CD14-positive monocyte (primary cell): ENCODE results near the gene THAP3. TPM values are rescaled to one million over a fixed set of nuclear protein-coding genes. Genes with fewer than 3 reads are reported as not detected.

ENCODE experiments used
- DNase-seq, 3 donors: peaks; one replicate each; pipeline ENCODE4 v3.0.0-alpha.2; 2011 to 2022
- H2AFZ ChIP-seq: 2 replicates; pipeline ENCODE4 v1.6.0; 2012; ENCODE audit warnings: mild to moderate bottlenecking, low read depth, low read length, inconsistent platforms; ENCODE audit not compliant: insufficient read depth, poor library complexity, severe bottlenecking
- H3K27ac ChIP-seq, 2 donors: 1 replicate in 1 of 2; 2 replicates in 1 of 2; pipeline ENCODE4 v1.5.1; 2012 to 2013; ENCODE audit warnings: low read length in 2 of 2, control low read depth in 1 of 2, inconsistent platforms in 1 of 2, low read depth in 1 of 2, mild to moderate bottlenecking in 1 of 2
- H3K27me3 ChIP-seq, 2 donors: one replicate each; pipeline versions ENCODE4 v1.6.0 to v1.6.1; 2011 to 2013; ENCODE audit warnings: low read length in 2 of 2; ENCODE audit not compliant: control insufficient read depth in 2 of 2, insufficient read depth in 2 of 2
- H3K36me3 ChIP-seq, 2 donors: replicated peaks in 1 of 2; 1 replicate in 1 of 2; 2 replicates in 1 of 2; pipeline versions ENCODE4 v1.5.1 to v1.6.1; 2012 to 2013; ENCODE audit warnings: low read length in 2 of 2, control low read depth in 1 of 2, inconsistent platforms in 1 of 2, mild to moderate bottlenecking in 1 of 2; ENCODE audit not compliant: insufficient read depth in 2 of 2, control insufficient read depth in 1 of 2
- H3K4me1 ChIP-seq, 2 donors: 1 replicate in 1 of 2; 2 replicates in 1 of 2; pipeline versions ENCODE4 v1.5.1 to v1.6.1; 2012 to 2013; ENCODE audit warnings: low read length in 2 of 2, control low read depth in 1 of 2, inconsistent platforms in 1 of 2, mild to moderate bottlenecking in 1 of 2, moderate library complexity in 1 of 2; ENCODE audit not compliant: insufficient read depth in 2 of 2, control insufficient read depth in 1 of 2
- H3K4me2 ChIP-seq: replicated peaks from 2 replicates; pipeline ENCODE3; 2012; ENCODE audit warnings: low read length, moderate library complexity, mild to moderate bottlenecking; ENCODE audit not compliant: poor library complexity, severe bottlenecking; ENCODE audit errors: extremely low read depth
- H3K4me3 ChIP-seq, 3 experiments: fragments of 200-600 bp in 1 of 3; sonication (generic) in 1 of 3; replicated peaks in 1 of 3; 1 replicate in 2 of 3; 2 replicates in 1 of 3; pipeline ENCODE4 v1.5.1; 2011 to 2013; ENCODE audit warnings: low read length in 3 of 3, mild to moderate bottlenecking in 3 of 3, control low read depth in 2 of 3, low read depth in 2 of 3, inconsistent platforms in 1 of 3, moderate library complexity in 1 of 3
- H3K79me2 ChIP-seq: 2 replicates; pipeline ENCODE4 v1.6.0; 2012; ENCODE audit warnings: mild to moderate bottlenecking, control low read depth, inconsistent platforms, low read length, moderate library complexity; ENCODE audit not compliant: insufficient read depth
- H3K9ac ChIP-seq: 2 replicates; pipeline ENCODE4 v1.6.0; 2017; ENCODE audit warnings: low read length, mild to moderate bottlenecking; ENCODE audit not compliant: insufficient read depth, poor library complexity, severe bottlenecking
- H3K9me3 ChIP-seq, 2 donors: replicated peaks in 1 of 2; 1 replicate in 1 of 2; 2 replicates in 1 of 2; pipeline versions ENCODE4 v1.5.1 to v1.6.1; 2012 to 2013; ENCODE audit warnings: low read length in 2 of 2, control low read depth in 1 of 2; ENCODE audit not compliant: control insufficient read depth in 1 of 2, insufficient read depth in 1 of 2
- H4K20me1 ChIP-seq: 2 replicates; pipeline ENCODE4 v1.6.0; 2012; ENCODE audit warnings: mild to moderate bottlenecking, low read length, control low read depth, moderate library complexity; ENCODE audit not compliant: insufficient read depth
- H3K27ac Mint-ChIP-seq, 7 donors: one replicate each; pipeline ENCODE4 v1.8.0; 2020; ENCODE audit warnings: mild to moderate bottlenecking in 7 of 7, mixed read lengths in 7 of 7, moderate library complexity in 6 of 7, inconsistent platforms in 2 of 7
- H3K27me3 Mint-ChIP-seq, 3 donors: one replicate each; pipeline ENCODE4 v1.8.0; 2021 to 2022; ENCODE audit warnings: low read depth in 3 of 3, mild to moderate bottlenecking in 3 of 3, mixed read lengths in 3 of 3, moderate library complexity in 3 of 3, inconsistent platforms in 1 of 3
- H3K36me3 Mint-ChIP-seq, 2 donors: one replicate each; pipeline ENCODE4 v1.8.0; 2020; ENCODE audit warnings: mixed read lengths in 2 of 2, inconsistent platforms in 1 of 2, mild to moderate bottlenecking in 1 of 2
- H3K4me1 Mint-ChIP-seq: one replicate; pipeline ENCODE4 v1.8.0; 2020; ENCODE audit warnings: mild to moderate bottlenecking, mixed read lengths
- H3K4me3 Mint-ChIP-seq, 2 donors: one replicate each; pipeline ENCODE4 v1.8.0; 2020; ENCODE audit warnings: mild to moderate bottlenecking in 2 of 2, mixed read lengths in 2 of 2, moderate library complexity in 1 of 2
- H3K9me3 Mint-ChIP-seq, 7 donors: one replicate each; pipeline ENCODE4 v1.8.0; 2020 to 2022; ENCODE audit warnings: mixed read lengths in 7 of 7, mild to moderate bottlenecking in 6 of 7, moderate library complexity in 6 of 7, inconsistent platforms in 2 of 7
- CTCF ChIP-seq: fragments of 200-600 bp; IDR thresholded peaks from one replicate; pipeline ENCODE4 v1.8.0; 2022; ENCODE audit warnings: antibody characterized with exemption, mild to moderate bottlenecking
- WGBS: methylation state at CpG from one replicate; pipeline ENCODE4 v1.1.5; 2013; ENCODE audit warnings: missing lambda C conversion rate; ENCODE audit not compliant: insufficient coverage; 5-methylcytosine and 5-hydroxymethylcytosine counted together
- intact Hi-C, 2 donors: fragments of 100-400 bp; cut with micrococcal nuclease; formaldehyde crosslinking; loops; one replicate each; pipeline versions ENCODE4 v1.15.0 to v1.15.1; 2023
- polyA plus RNA-seq, 3 donors: library from polyadenylated mRNA; depleted of rRNA in 1 of 3; unstranded in 2 of 3; stranded (reverse) in 1 of 3; fragments of 300-500 nt in 2 of 3; fragments of >200 nt in 1 of 3; fragmentation: Illumina TruSeq in 2 of 3; gene quantifications; 1 replicate in 2 of 3; 2 replicates in 1 of 3; pipeline ENCODE4 v1.2.3, GENCODE V29; 2012 to 2021

Gene THAP3
- polyA plus RNA-seq, 3 donors, result 10.3 to 12.8 (median 10.3) TPM

- Histone ChIP-seq H3K27me3 (no peaks in the 10 kb centered on the region), H3K79me2 (peaks cover 49% of the 10 kb centered on the region), H3K27ac (peak overlapping the region; percentile 88 to 97), H3K4me1 (peaks cover 33 to 34% of the 10 kb centered on the region in 2 donors), H3K4me2 (peak overlapping the region; percentile 88), H4K20me1 (peaks cover 64% of the 10 kb centered on the region), H3K9me3 (no peaks in the 10 kb centered on the region), H3K4me3 (peak overlapping the region in 1 of 3 experiments; percentile 83), H3K36me3 (peaks cover 15 to 26% of the 10 kb centered on the region in 2 donors), H2AFZ (no peak overlapping the region), H3K9ac (peak overlapping the region; percentile 16)
- intact Hi-C loops, result loop anchor here in 1 of 2 donors (5.0 kb wide), 1 partner anchor 35 kb away; no protein-coding TSS in a partner anchor
- peaks cover 41% of the 10 kb centered on the region for H3K4me1 Mint-ChIP-seq
- 100% methylated on average over 1 of the region's 1 CpG for WGBS
- H3K36me3 Mint-ChIP-seq, result peaks cover 13 to 17% of the 10 kb centered on the region in 2 donors
- DNase-seq, result peak in 2 of 3 donors; percentile 19 to 36
- peaks cover 0 to 3% (median 0%) of the 10 kb centered on the region in 7 donors for H3K9me3 Mint-ChIP-seq
- TF ChIP-seq CTCF, result no peak
- peak overlapping the region; percentile 96 to 97 for H3K4me3 Mint-ChIP-seq
- peaks cover 0 to 3% (median 0%) of the 10 kb centered on the region in 3 donors for H3K27me3 Mint-ChIP-seq
- peak overlapping the region; percentile 91 to 100 (median 99) for H3K27ac Mint-ChIP-seq
Observed at GRCh38 chr1:6582370-6582769, 42.3 kb upstream of the THAP3 start.

GRCh38 chr1:6584126-6585080 is 40.3 kb upstream of the THAP3 start:
- Mint-ChIP-seq H3K36me3 (peaks cover 31 to 37% of the 10 kb centered on the region in 2 donors), H3K27me3 (no peaks in the 10 kb centered on the region), H3K4me1 (peaks cover 39% of the 10 kb centered on the region), H3K9me3 (no peaks in the 10 kb centered on the region), H3K4me3 (no peak overlapping the region), H3K27ac (peak overlapping the region in 3 of 7 donors; percentile 32 to 57 (median 43))
- Histone ChIP-seq H3K4me1 (peaks cover 33 to 38% of the 10 kb centered on the region in 2 donors), H3K36me3 (peaks cover 35 to 46% of the 10 kb centered on the region in 2 donors), H2AFZ (no peak overlapping the region), H3K9me3 (no peaks in the 10 kb centered on the region), H4K20me1 (peaks cover 84% of the 10 kb centered on the region), H3K9ac (no peak overlapping the region), H3K79me2 (peaks cover 49% of the 10 kb centered on the region), H3K27ac (no peak overlapping the region), H3K4me2 (no peak overlapping the region), H3K27me3 (no peaks in the 10 kb centered on the region), H3K4me3 (no peak overlapping the region)
- intact Hi-C loops, result loop anchor here in 1 of 2 donors (5.0 kb wide), 1 partner anchor 33 kb away; no protein-coding TSS in a partner anchor
- TF ChIP-seq CTCF, result no peak
- DNase-seq, result peak in 1 of 3 donors; percentile 21
- WGBS, result 86% methylated on average over 18 of the region's 21 CpGs
